SU-DHL-6 (cell line): ENCODE data around the gene EXOC2.
"Not testable (repeated sequence)": the region's sequence is repeated elsewhere in the genome, so short reads cannot be mapped to it uniquely, and the experiment has no call there.

Source experiments
- H2AFZ ChIP-seq: fragments of 200-600 bp; sonication (generic); 2 replicates; pipeline ENCODE4 v1.6.1; 2014; ENCODE audit warnings: low read depth, mild to moderate bottlenecking, moderate library complexity, mixed read lengths, antibody characterized with exemption, low read length; ENCODE audit not compliant: severe bottlenecking
- H3F3A ChIP-seq: fragments of 200-600 bp; shearing (Covaris generic); 2 replicates; pipeline ENCODE4 v1.6.0; 2016; ENCODE audit warnings: antibody characterized with exemption, mild to moderate bottlenecking; ENCODE audit not compliant: insufficient read depth
- H3K27ac ChIP-seq: fragments of 200-600 bp; sonication (generic); 2 replicates; pipeline ENCODE4 v1.5.1; 2016; ENCODE audit warnings: low read depth, mild to moderate bottlenecking, low read length, moderate library complexity, mixed read lengths
- H3K27me3 ChIP-seq: fragments of 200-600 bp; sonication (generic), shearing (Covaris generic); 2 replicates; pipeline ENCODE4 v1.6.0; 2014; ENCODE audit warnings: mild to moderate bottlenecking, low read length
- H3K36me3 ChIP-seq: fragments of 200-600 bp; sonication (generic); 2 replicates; pipeline ENCODE4 v1.6.1; 2014; ENCODE audit warnings: mild to moderate bottlenecking, low read length, mixed read lengths
- H3K4me2 ChIP-seq: fragments of 300-600, 200-600 bp; shearing (Covaris generic), sonication (generic); 2 replicates; pipeline ENCODE4 v1.6.0; 2014; ENCODE audit warnings: low read length, low read depth, mild to moderate bottlenecking; ENCODE audit not compliant: poor library complexity, severe bottlenecking
- H3K4me3 ChIP-seq: fragments of 200-600 bp; sonication (generic); 2 replicates; pipeline ENCODE4 v1.5.1; 2014; ENCODE audit warnings: antibody characterized with exemption, low read length, mild to moderate bottlenecking, mixed read lengths; ENCODE audit not compliant: insufficient read depth, poor library complexity, severe bottlenecking
- H3K79me2 ChIP-seq: fragments of 200-600 bp; sonication (generic); 2 replicates; pipeline ENCODE4 v1.6.1; 2014; ENCODE audit warnings: mild to moderate bottlenecking, low read length, moderate library complexity; ENCODE audit not compliant: insufficient read depth
- H3K9ac ChIP-seq: fragments of 200-600 bp; sonication (generic); 2 replicates; pipeline ENCODE4 v1.7.0; 2014; ENCODE audit warnings: mild to moderate bottlenecking, low read length
- H3K9me2 ChIP-seq: fragments of 200-600 bp; sonication (generic); replicated peaks from 2 replicates; pipeline ENCODE4 v1.6.1; 2014; ENCODE audit warnings: low read length; ENCODE audit not compliant: insufficient read depth
- H3K9me3 ChIP-seq: fragments of 200-600 bp; sonication (generic); 2 replicates; pipeline ENCODE4 v1.6.1; 2014; ENCODE audit warnings: low read length, mixed read lengths; ENCODE audit not compliant: insufficient read depth
- H4K20me1 ChIP-seq: fragments of 200-600 bp; sonication (generic); 2 replicates; pipeline ENCODE4 v1.6.1; 2014; ENCODE audit warnings: low read depth, mild to moderate bottlenecking, antibody characterized with exemption, low read length, moderate library complexity, mixed read lengths
- CTCF ChIP-seq: fragments of 200-600 bp; sonication (generic); IDR thresholded peaks from one replicate; pipeline ENCODE4 v1.5.1; 2017; ENCODE audit warnings: antibody characterized with exemption, mild to moderate bottlenecking, low read length, moderate library complexity; ENCODE audit not compliant: insufficient read depth, poor library complexity, severe bottlenecking
- EZH2phosphoT487 ChIP-seq: fragments of 200-600 bp; sonication (generic), shearing (Covaris generic); conservative IDR thresholded peaks from 2 replicates; pipeline ENCODE4 v1.6.1; 2018; ENCODE audit warnings: mild to moderate bottlenecking, antibody characterized with exemption, low read length, moderate library complexity, mixed read lengths

Gene EXOC2

GRCh38 chr6:674406-674805 lies 18.5 kb downstream of the EXOC2 start:
- no peaks in the 10 kb centered on the region for H3K27me3 ChIP-seq
- TF ChIP-seq CTCF (no peak), EZH2phosphoT487 (no peak)
- no peak overlapping the region for H3K4me3 ChIP-seq
- peaks cover 67% of the 10 kb centered on the region for H3K79me2 ChIP-seq
- H3K27ac ChIP-seq = no peak overlapping the region
- H3F3A ChIP-seq = no peaks in the 10 kb centered on the region
- H3K9me2 ChIP-seq = no peaks in the 10 kb centered on the region
- H3K36me3 ChIP-seq = peaks cover 5% of the 10 kb centered on the region; the same call in 1 of the 2 replicates
- H3K4me2 ChIP-seq = no peak overlapping the region
- no peak overlapping the region for H2AFZ ChIP-seq
- peaks cover 8% of the 10 kb centered on the region; the same call in 1 of the 2 replicates for H3K9me3 ChIP-seq
- H3K9ac ChIP-seq = no peak overlapping the region
- H4K20me1 ChIP-seq = no peaks in the 10 kb centered on the region

GRCh38 chr6:667253-667927 lies 25.5 kb downstream of the EXOC2 start:
- peaks cover 2% of the 10 kb centered on the region; the same call in 1 of the 2 replicates for H3K36me3 ChIP-seq
- no peak overlapping the region for H3K4me2 ChIP-seq
- TF ChIP-seq EZH2phosphoT487 (no peak), CTCF (no peak)
- peaks cover 37% of the 10 kb centered on the region for H3K79me2 ChIP-seq
- no peak overlapping the region for H2AFZ ChIP-seq
- no peaks in the 10 kb centered on the region for H3K9me2 ChIP-seq
- no peak overlapping the region for H3K9ac ChIP-seq
- no peaks in the 10 kb centered on the region for H3F3A ChIP-seq
- H4K20me1 ChIP-seq = peaks cover 3% of the 10 kb centered on the region; the same call in 1 of the 2 replicates
- no peak overlapping the region for H3K4me3 ChIP-seq
- H3K27me3 ChIP-seq = no peaks in the 10 kb centered on the region
- peaks cover 6% of the 10 kb centered on the region; the same call in 1 of the 2 replicates for H3K9me3 ChIP-seq
- H3K27ac ChIP-seq = no peak overlapping the region

- Histone ChIP-seq H3K9ac (no peak overlapping the region), H3K27me3 (no peaks in the 10 kb centered on the region), H3K36me3 (no peaks in the 10 kb centered on the region), H3K79me2 (peaks cover 43% of the 10 kb centered on the region), H3K9me3 (peaks cover 3% of the 10 kb centered on the region; the same call in 1 of the 2 replicates), H3K9me2 (no peaks in the 10 kb centered on the region), H3F3A (no peaks in the 10 kb centered on the region), H3K27ac (no peak overlapping the region), H2AFZ (no peak overlapping the region), H3K4me3 (no peak overlapping the region), H3K4me2 (no peak overlapping the region), H4K20me1 (peaks cover 8% of the 10 kb centered on the region; the same call in 1 of the 2 replicates)
- TF ChIP-seq CTCF = no peak
- TF ChIP-seq EZH2phosphoT487 = no peak
Measured at GRCh38 chr6:665403-666267, 27.3 kb downstream of the EXOC2 start.

- not testable (repeated sequence) for H3K4me3 ChIP-seq, H3K27ac ChIP-seq, H3K36me3 ChIP-seq, H3K9me2 ChIP-seq, H3K4me2 ChIP-seq, H3K9me3 ChIP-seq, H3F3A ChIP-seq, H3K9ac ChIP-seq, H4K20me1 ChIP-seq, H3K27me3 ChIP-seq, H2AFZ ChIP-seq
- H3K79me2 ChIP-seq = peaks cover 46% of the 10 kb centered on the region
Measured at GRCh38 chr6:663788-664187, 29.2 kb downstream of the EXOC2 start.
